ENCODE measurements around the gene LSM7.

The LSM7 gene

GRCh38 chr19:2356036-2356646, 27.8 kb upstream of the LSM7 start:
- TF ChIP-seq, protein P1, sequence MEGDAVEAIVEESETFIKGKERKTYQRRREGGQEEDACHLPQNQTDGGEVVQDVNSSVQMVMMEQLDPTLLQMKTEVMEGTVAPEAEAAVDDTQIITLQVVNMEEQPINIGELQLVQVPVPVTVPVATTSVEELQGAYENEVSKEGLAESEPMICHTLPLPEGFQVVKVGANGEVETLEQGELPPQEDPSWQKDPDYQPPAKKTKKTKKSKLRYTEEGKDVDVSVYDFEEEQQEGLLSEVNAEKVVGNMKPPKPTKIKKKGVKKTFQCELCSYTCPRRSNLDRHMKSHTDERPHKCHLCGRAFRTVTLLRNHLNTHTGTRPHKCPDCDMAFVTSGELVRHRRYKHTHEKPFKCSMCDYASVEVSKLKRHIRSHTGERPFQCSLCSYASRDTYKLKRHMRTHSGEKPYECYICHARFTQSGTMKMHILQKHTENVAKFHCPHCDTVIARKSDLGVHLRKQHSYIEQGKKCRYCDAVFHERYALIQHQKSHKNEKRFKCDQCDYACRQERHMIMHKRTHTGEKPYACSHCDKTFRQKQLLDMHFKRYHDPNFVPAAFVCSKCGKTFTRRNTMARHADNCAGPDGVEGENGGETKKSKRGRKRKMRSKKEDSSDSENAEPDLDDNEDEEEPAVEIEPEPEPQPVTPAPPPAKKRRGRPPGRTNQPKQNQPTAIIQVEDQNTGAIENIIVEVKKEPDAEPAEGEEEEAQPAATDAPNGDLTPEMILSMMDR (IDR thresholded peaks at IDR 0.05; ENCODE audit: unreplicated experiment in 3 of 3): no peak
- H3K27me3 Mint-ChIP-seq (ENCODE audit: low read depth): peaks cover 33% of the 10 kb centered on the region
- no peaks in the 10 kb centered on the region for H3K36me3 Mint-ChIP-seq (ENCODE audit: low read depth)
- no peaks in the 10 kb centered on the region for H3K4me1 Mint-ChIP-seq
- H3K9me3 Mint-ChIP-seq: no peaks in the 10 kb centered on the region
- H3K27ac Mint-ChIP-seq: no peak overlapping the region
- no peak overlapping the region for H3K4me3 Mint-ChIP-seq

DNA sequence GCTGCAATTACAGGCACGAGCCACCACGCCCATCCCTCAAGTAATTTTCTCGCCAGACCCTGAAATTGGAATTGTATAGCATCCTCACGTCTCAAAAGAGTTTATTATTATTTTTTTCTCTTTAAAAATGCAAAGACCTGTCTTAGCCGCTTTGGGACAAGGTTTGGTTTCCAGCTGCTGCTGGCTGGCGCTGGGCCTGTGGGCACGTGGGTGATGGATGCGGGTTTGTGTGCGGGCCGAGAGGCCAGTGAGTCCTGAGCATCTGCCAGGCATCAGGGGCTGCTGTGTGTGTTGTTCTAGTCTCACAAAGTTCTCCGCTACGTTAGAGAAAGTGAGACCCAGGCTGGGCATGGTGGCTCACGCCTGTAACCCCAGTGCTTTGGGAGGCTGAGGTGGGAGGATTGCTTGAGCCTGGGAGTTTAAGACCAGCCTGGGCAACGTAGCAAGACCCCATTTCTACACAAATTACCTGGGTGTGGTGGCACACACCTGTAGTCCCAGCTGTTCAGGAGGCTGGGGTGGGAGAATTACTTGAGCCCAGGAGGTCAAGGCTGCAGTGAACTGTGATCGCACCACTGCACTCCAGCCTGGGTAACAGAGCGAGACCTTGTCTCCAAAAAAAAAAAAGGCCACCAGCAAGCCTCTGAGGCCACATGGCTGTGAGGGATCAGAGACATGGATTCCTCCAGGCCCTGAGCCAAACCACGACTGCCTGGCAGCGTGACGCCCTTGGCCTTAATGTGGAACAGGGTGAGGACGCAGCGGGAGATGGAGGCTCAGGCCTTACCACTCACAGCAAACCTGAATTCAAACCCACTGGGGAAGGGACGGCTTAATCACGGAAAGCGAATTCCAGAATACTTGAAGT, 27.0 kb upstream of the LSM7 start:
- Mint-ChIP-seq H3K27me3 (ENCODE audit: low read depth) (peaks cover 28% of the 10 kb centered on the region), H3K27ac (no peak overlapping the region), H3K9me3 (no peaks in the 10 kb centered on the region), H3K4me3 (no peak overlapping the region), H3K36me3 (ENCODE audit: low read depth) (no peaks in the 10 kb centered on the region), H3K4me1 (no peaks in the 10 kb centered on the region)
- TF ChIP-seq, protein P1 (IDR thresholded peaks at IDR 0.05; ENCODE audit: unreplicated experiment in 3 of 3): no peak

DNA sequence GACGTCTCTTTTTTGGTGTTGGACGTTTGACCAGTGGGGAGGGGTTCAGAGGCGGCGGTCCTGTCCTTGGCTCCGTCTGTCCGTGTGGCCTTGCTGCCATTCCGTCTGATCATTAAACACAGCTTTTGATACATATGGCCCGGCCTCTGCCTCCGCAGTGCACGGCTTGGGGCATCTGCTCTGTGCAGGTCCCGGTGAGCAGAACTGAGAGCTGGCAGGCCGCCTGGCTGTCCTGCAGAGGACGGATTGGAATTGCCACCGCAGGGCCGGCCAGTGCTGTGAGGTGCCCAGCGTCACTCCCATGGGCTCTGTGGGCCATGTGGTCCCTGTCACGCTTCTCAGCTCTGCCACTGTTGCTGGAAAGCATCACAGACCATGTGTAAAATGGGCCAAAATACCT, 26.3 kb upstream of the LSM7 start:
- no peak overlapping the region for H3K27ac Mint-ChIP-seq
- H3K4me3 Mint-ChIP-seq: no peak overlapping the region
- TF ChIP-seq, protein P1 (IDR thresholded peaks at IDR 0.05; ENCODE audit: unreplicated experiment in 3 of 3): no peak
- H3K4me1 Mint-ChIP-seq: no peaks in the 10 kb centered on the region
- H3K27me3 Mint-ChIP-seq (ENCODE audit: low read depth): peaks cover 23% of the 10 kb centered on the region
- no peaks in the 10 kb centered on the region for H3K9me3 Mint-ChIP-seq
- H3K36me3 Mint-ChIP-seq (ENCODE audit: low read depth): no peaks in the 10 kb centered on the region

GRCh38 chr19:2353887-2354592, 25.7 kb upstream of the LSM7 start:
- no peak overlapping the region for H3K27ac Mint-ChIP-seq
- TF ChIP-seq, protein P1 (IDR thresholded peaks at IDR 0.05; ENCODE audit: unreplicated experiment in 3 of 3): no peak
- no peaks in the 10 kb centered on the region for H3K9me3 Mint-ChIP-seq
- H3K4me3 Mint-ChIP-seq: no peak overlapping the region
- no peaks in the 10 kb centered on the region for H3K36me3 Mint-ChIP-seq (ENCODE audit: low read depth)
- no peaks in the 10 kb centered on the region for H3K4me1 Mint-ChIP-seq
- peaks cover 17% of the 10 kb centered on the region for H3K27me3 Mint-ChIP-seq (ENCODE audit: low read depth)

DNA sequence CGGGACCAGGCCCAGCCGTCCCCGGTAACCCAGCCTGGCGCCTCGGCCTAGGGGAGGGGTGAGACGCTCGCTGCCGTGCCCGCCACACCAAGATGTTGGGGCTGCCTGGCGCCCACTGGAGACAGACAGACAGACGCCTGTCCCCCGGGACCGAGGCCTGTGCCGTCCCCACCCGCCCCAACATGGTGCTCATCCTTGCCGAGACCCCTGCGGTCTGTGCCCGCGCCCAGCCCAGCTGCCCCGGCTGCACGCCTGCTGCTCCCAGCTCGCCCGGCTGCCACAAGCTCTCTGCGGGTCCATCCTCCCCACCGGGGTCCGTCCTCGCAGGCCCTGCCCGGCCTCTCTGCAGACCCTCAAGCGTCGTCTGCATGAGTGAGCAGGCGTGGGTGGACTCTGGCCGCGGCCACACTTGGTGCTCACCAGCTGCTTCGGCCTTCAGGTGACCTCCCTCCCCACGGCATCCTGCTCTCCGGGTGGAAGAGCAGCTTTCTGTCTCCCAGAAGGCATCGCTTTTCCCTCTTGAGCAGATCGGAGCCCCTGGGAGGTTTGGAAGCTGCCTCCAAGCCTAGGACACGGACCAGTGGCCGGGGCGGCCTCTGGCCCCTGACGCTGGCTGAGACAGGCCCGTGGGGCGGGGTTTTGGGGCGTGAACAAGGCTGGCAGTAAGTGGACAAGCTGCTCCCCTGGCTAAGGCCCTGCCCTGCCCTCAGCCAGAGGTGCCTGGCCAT, 24.9 kb upstream of the LSM7 start:
- H3K27me3 Mint-ChIP-seq (ENCODE audit: low read depth): peaks cover 9% of the 10 kb centered on the region
- no peak overlapping the region for H3K27ac Mint-ChIP-seq
- no peaks in the 10 kb centered on the region for H3K9me3 Mint-ChIP-seq
- no peak overlapping the region for H3K4me3 Mint-ChIP-seq
- TF ChIP-seq, protein P1 (IDR thresholded peaks at IDR 0.05; ENCODE audit: unreplicated experiment in 3 of 3): no peak
- H3K36me3 Mint-ChIP-seq (ENCODE audit: low read depth): no peaks in the 10 kb centered on the region
- H3K4me1 Mint-ChIP-seq: no peaks in the 10 kb centered on the region
